PC-9 (cell line): ENCODE measurements around the gene PORCN. TPM values are rescaled to one million over a fixed set of nuclear protein-coding genes. Genes with fewer than 3 reads are reported as not detected.

ENCODE experiments used
- BruUV-seq: library from RNA; stranded (reverse); fragments of 400-500 nt; replicated peaks from 2 replicates; lab custom pipeline; 2021; lab: Mats Ljungman, UMichigan
- CTCF ChIA-PET: fragments of 300-600 bp; sonication (Branson Sonifier 250); formaldehyde crosslinking; loops from one replicate; lab custom pipeline; 2022; ENCODE audit warnings: antibody characterized with exemption; lab: Charles Lee
- POLR2A ChIA-PET: fragments of 300-600 bp; sonication (Branson Sonifier 250); formaldehyde crosslinking; loops from one replicate; lab custom pipeline; 2022; ENCODE audit warnings: antibody characterized with exemption; ENCODE audit not compliant: unreplicated experiment; lab: Charles Lee
- DNase-seq, 2 experiments: peaks; one replicate each; pipeline versions ENCODE4 v3.0.0 to v3.0.0-alpha.2; 2015 to 2022; ENCODE audit warnings: mixed read lengths in 1 of 2
- H2AFZ ChIP-seq: fragments of 200-600 bp; sonication (generic); 2 replicates; pipeline ENCODE4 v1.8.1; 2017; ENCODE audit warnings: antibody characterized with exemption
- H3F3A ChIP-seq: fragments of 200-600 bp; sonication (generic); 2 replicates; pipeline ENCODE4 v1.8.1; 2017; ENCODE audit warnings: antibody characterized with exemption, mild to moderate bottlenecking, low read depth; ENCODE audit not compliant: insufficient read depth
- H3K27ac ChIP-seq: fragments of 200-600 bp; sonication (generic); 2 replicates; pipeline ENCODE4 v1.6.1; 2016; ENCODE audit warnings: mixed run types
- H3K27me3 ChIP-seq: fragments of 200-600 bp; sonication (generic); 2 replicates; pipeline ENCODE4 v1.6.1; 2016; ENCODE audit warnings: low read depth, mixed run types; ENCODE audit not compliant: insufficient read depth
- H3K36me3 ChIP-seq: fragments of 200-600 bp; sonication (generic); 2 replicates; pipeline ENCODE4 v1.6.1; 2016; ENCODE audit warnings: low read depth, mixed run types
- H3K4me1 ChIP-seq: fragments of 200-600 bp; sonication (generic); replicated peaks from 2 replicates; pipeline ENCODE4 v1.6.1; 2016; ENCODE audit warnings: mixed run types; ENCODE audit not compliant: insufficient read depth
- H3K4me2 ChIP-seq: fragments of 200-600 bp; sonication (generic); 2 replicates; pipeline ENCODE4 v1.6.1; 2017; ENCODE audit warnings: mixed run types
- H3K4me3 ChIP-seq: fragments of 200-600 bp; sonication (generic); 2 replicates; pipeline ENCODE4 v1.6.1; 2016; ENCODE audit warnings: mixed run types
- H3K79me2 ChIP-seq: fragments of 200-600 bp; sonication (generic); 2 replicates; pipeline ENCODE4 v1.6.1; 2017; ENCODE audit warnings: low read depth, mixed run types
- H3K9me2 ChIP-seq: fragments of 200-600 bp; sonication (generic); 2 replicates; pipeline ENCODE4 v1.8.1; 2017; ENCODE audit warnings: mild to moderate bottlenecking; ENCODE audit not compliant: insufficient read depth
- H3K9me3 ChIP-seq: fragments of 200-600 bp; sonication (generic); 2 replicates; pipeline ENCODE4 v1.8.1; 2016; ENCODE audit warnings: low read depth; ENCODE audit not compliant: insufficient read depth
- H4K20me1 ChIP-seq: fragments of 200-600 bp; sonication (generic); 2 replicates; pipeline ENCODE4 v1.8.1; 2017; ENCODE audit not compliant: insufficient read depth
- EZH2 ChIP-seq: fragments of 200-600 bp; sonication (generic); IDR thresholded peaks from 2 replicates; pipeline ENCODE4 v1.8.0; 2017; ENCODE audit warnings: antibody characterized with exemption, low read depth
- intact Hi-C: fragments of 100-400 bp; cut with micrococcal nuclease; formaldehyde crosslinking; loops from one replicate; pipeline ENCODE4 v1.10.0; 2022; ENCODE audit not compliant: unreplicated experiment
- total RNA-seq: library from RNA; stranded (reverse); gene quantifications from 2 replicates; pipeline ENCODE4 v1.2.3, GENCODE V29; 2021
- TF ChIP-seq, protein P1 (sequence below): fragments of 200-600 bp; sonication (generic); conservative IDR thresholded peaks from 2 replicates; pipeline ENCODE4 v1.6.1; 2017; ENCODE audit warnings: mixed run types, antibody characterized with exemption, mild to moderate bottlenecking, moderate library complexity

The PORCN gene
- total RNA-seq, 1 experiment from 2014 or later, result 11.9 TPM

DNA sequence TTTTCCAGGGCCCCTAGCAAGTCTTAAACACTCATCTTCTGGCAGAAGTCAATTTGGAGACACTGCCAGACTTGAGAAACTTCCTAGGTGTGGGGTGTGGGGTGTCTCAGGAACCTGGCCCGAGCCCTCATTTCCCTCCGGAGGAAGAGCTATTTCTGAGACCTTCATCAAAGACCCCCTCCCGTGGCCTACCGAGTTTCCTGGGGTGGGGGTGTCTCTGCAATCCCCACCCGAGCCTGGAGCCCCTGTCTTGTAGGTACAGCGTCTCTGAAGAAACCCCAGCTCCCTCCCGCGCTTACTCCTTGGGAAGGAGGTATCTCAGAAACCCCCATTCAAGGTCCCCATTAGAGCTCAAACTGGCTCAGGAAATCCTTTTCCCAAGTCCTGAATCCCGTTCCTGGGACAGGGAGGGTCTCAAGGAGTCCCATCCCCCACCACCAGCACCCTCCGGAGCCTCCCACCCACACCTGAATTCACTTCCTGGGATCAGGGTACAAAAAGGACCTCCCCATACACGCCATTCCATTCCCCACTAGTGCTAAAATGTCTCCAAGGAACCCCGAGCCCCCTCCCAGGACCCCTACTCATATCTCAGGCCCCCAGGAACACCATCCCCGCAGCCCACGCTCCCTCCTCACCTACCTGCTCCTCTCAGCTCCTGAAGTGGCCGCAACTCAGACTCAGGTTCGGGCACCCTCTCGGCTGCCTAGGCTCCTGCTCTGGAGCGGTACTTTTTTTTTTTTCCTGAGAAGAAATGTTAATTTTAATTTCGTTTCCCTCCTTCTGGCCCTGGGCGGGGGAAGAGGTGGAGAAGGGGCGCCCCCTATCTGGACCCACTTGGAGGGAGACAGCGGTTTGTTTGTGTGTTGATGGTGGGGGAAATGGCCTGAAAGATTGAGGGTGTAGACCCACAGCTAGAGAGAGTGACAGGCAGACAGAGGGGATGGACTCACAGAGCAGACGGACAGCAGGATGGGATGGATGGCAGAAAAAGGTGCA, 39.8 kb upstream of the PORCN start:
- POLR2A ChIA-PET, result no interaction called here
- Histone ChIP-seq H3K4me1 (no peaks in the 10 kb centered on the region), H3K27ac (no peak overlapping the region), H3K9me3 (no peaks in the 10 kb centered on the region), H3K27me3 (no peaks in the 10 kb centered on the region), H2AFZ (no peak overlapping the region), H3K4me3 (no peak overlapping the region), H3K79me2 (no peaks in the 10 kb centered on the region), H3K36me3 (no peaks in the 10 kb centered on the region), H3F3A (no peaks in the 10 kb centered on the region), H3K4me2 (no peak overlapping the region), H3K9me2 (no peaks in the 10 kb centered on the region), H4K20me1 (no peaks in the 10 kb centered on the region)
- BruUV-seq, result no TSS peak
- intact Hi-C loops, result no loop called here
- no peak for DNase-seq
- CTCF ChIA-PET, result no interaction called here
- TF ChIP-seq, protein P1, sequence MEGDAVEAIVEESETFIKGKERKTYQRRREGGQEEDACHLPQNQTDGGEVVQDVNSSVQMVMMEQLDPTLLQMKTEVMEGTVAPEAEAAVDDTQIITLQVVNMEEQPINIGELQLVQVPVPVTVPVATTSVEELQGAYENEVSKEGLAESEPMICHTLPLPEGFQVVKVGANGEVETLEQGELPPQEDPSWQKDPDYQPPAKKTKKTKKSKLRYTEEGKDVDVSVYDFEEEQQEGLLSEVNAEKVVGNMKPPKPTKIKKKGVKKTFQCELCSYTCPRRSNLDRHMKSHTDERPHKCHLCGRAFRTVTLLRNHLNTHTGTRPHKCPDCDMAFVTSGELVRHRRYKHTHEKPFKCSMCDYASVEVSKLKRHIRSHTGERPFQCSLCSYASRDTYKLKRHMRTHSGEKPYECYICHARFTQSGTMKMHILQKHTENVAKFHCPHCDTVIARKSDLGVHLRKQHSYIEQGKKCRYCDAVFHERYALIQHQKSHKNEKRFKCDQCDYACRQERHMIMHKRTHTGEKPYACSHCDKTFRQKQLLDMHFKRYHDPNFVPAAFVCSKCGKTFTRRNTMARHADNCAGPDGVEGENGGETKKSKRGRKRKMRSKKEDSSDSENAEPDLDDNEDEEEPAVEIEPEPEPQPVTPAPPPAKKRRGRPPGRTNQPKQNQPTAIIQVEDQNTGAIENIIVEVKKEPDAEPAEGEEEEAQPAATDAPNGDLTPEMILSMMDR, result no peak
- TF ChIP-seq EZH2, result no peak

- Histone ChIP-seq H3K27ac (no peak within 1 kb of the TSS), H3K79me2 (no peaks in the 10 kb centered on the region), H4K20me1 (no peaks in the 10 kb centered on the region), H3F3A (no peaks in the 10 kb centered on the region), H3K4me2 (no peak within 1 kb of the TSS), H3K9me3 (no peaks in the 10 kb centered on the region), H3K4me3 (no peak within 1 kb of the TSS), H3K9me2 (no peaks in the 10 kb centered on the region), H2AFZ (no peak within 1 kb of the TSS), H3K36me3 (no peaks in the 10 kb centered on the region), H3K27me3 (no peaks in the 10 kb centered on the region), H3K4me1 (no peaks in the 10 kb centered on the region)
- no peak for DNase-seq
- ChIA-PET CTCF (no interaction called here), POLR2A (no interaction called here)
- BruUV-seq, result no TSS peak
- intact Hi-C loops, result no loop called here
- TF ChIP-seq, protein P1, result no peak
- TF ChIP-seq EZH2, result no peak
These were observed 38.5 kb upstream of the PORCN start, which contains the start of gene SLC38A5 for GRCh38 chrX:48470110-48470832. Gene SLC38A5 (minus strand): TSS chrX:48470260. CDS start chrX:48467924, 2,336 bp downstream.

DNA sequence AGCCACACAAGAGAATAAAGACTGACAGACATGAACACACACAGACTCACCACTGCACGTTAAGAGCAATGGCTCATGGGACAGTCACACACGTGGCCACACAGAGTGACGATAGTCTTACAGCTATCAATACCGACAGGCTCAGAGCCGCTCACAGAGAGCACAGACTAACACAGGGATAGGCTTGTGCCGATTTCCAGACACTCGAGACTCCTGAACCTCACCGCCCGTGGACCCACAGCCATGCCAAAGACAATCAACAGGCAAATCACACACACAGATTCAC, 38.0 kb upstream of the PORCN start:
- H3K4me2 ChIP-seq, result no peak overlapping the region
- DNase-seq, result no peak
- no peak overlapping the region for H3K27ac ChIP-seq
- no peaks in the 10 kb centered on the region for H3K36me3 ChIP-seq
- ChIA-PET POLR2A (no interaction called here), CTCF (no interaction called here)
- no peaks in the 10 kb centered on the region for H3K27me3 ChIP-seq
- H3K9me3 ChIP-seq, result no peaks in the 10 kb centered on the region
- H2AFZ ChIP-seq, result no peak overlapping the region
- no peaks in the 10 kb centered on the region for H3K4me1 ChIP-seq
- no peaks in the 10 kb centered on the region for H3K79me2 ChIP-seq
- H4K20me1 ChIP-seq, result no peaks in the 10 kb centered on the region
- no peaks in the 10 kb centered on the region for H3K9me2 ChIP-seq
- H3F3A ChIP-seq, result no peaks in the 10 kb centered on the region
- TF ChIP-seq, protein P1, result no peak
- TF ChIP-seq EZH2, result no peak
- H3K4me3 ChIP-seq, result no peak overlapping the region
- intact Hi-C loops, result no loop called here
- no TSS peak for BruUV-seq
